GM18499 (cell line): ENCODE measurements around the gene GUCD1.

ENCODE experiments used
- ATAC-seq: cut with Tn5 transposase; IDR thresholded peaks from one replicate; pipeline ENCODE4 v1.9.1; 2021; ENCODE audit warnings: moderate number of reproducible peaks; ENCODE audit not compliant: insufficient read depth, unreplicated experiment

GUCD1 gene

GRCh38 chr22:24591286-24591830 is 36.4 kb upstream of the GUCD1 start:
- no peak for ATAC-seq

- ATAC-seq, result no peak
These were observed 35.7 kb upstream of the GUCD1 start for GRCh38 chr22:24590596-24591173.

GRCh38 chr22:24589518-24590030 is 34.6 kb upstream of the GUCD1 start:
- no peak for ATAC-seq

GRCh38 chr22:24588757-24589481 is 34.0 kb upstream of the GUCD1 start:
- no peak for ATAC-seq

- ATAC-seq, result no peak
These were observed 33.4 kb upstream of the GUCD1 start for GRCh38 chr22:24588381-24588756.

GRCh38 chr22:24587948-24588347 is 33.0 kb upstream of the GUCD1 start:
- ATAC-seq, result no peak

GRCh38 chr22:24587251-24587650 is 32.3 kb upstream of the GUCD1 start:
- no peak for ATAC-seq

- no peak for ATAC-seq
These were observed 31.1 kb upstream of the GUCD1 start for GRCh38 chr22:24585927-24586546.

- no peak for ATAC-seq
These were observed 30.5 kb upstream of the GUCD1 start for GRCh38 chr22:24585461-24585860.

- ATAC-seq, result no peak
These were observed 30.0 kb upstream of the GUCD1 start for GRCh38 chr22:24584871-24585411.

- no peak for ATAC-seq
These were observed 29.3 kb upstream of the GUCD1 start for GRCh38 chr22:24584166-24584790.

GRCh38 chr22:24583221-24584165 is 28.6 kb upstream of the GUCD1 start:
- no peak for ATAC-seq

- ATAC-seq, result no peak
These were observed 27.3 kb upstream of the GUCD1 start for GRCh38 chr22:24582056-24582814.

- no peak for ATAC-seq
These were observed 25.3 kb upstream of the GUCD1 start for GRCh38 chr22:24580276-24580675.

- no peak for ATAC-seq
These were observed 24.3 kb upstream of the GUCD1 start for GRCh38 chr22:24579258-24579601.

GRCh38 chr22:24578355-24579257 is 23.7 kb upstream of the GUCD1 start:
- ATAC-seq, result no peak

- no peak for ATAC-seq
These were observed 21.8 kb upstream of the GUCD1 start for GRCh38 chr22:24576778-24577177.

- no peak for ATAC-seq
These were observed 16.3 kb upstream of the GUCD1 start for GRCh38 chr22:24571266-24571665.
